Measurements from ENCODE around the gene CLPSL1. TPM values are rescaled to one million over a fixed set of nuclear protein-coding genes. Genes with fewer than 3 reads are reported as not detected.

The CLPSL1 gene, protein sequence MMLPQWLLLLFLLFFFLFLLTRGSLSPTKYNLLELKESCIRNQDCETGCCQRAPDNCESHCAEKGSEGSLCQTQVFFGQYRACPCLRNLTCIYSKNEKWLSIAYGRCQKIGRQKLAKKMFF
- total RNA-seq, result not detected in 2 replicates

DNA sequence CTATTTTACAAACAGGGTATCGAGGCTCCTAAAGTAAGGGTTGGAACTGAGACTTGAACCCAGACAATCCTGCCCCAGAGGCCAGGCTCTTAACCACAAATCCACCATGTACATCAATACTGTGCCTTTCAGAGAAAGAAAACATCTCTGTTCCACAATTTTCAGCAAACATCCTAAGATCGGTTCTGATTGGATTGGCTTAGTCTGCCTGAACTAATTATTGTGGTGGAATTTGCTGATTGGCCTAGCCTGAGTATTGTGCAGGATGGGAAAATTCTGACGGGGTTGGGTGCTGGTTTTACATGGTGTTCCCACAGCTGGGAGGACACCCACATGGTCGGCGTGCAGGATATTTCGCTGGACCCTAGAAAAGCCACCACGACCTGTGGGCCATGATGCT lies at the start of gene CLPSL1:
TSS of gene CLPSL1 (plus strand) at position 301 of the 400 bp plus-strand sequence. CDS start at position 393, 92 bp downstream.

DNA sequence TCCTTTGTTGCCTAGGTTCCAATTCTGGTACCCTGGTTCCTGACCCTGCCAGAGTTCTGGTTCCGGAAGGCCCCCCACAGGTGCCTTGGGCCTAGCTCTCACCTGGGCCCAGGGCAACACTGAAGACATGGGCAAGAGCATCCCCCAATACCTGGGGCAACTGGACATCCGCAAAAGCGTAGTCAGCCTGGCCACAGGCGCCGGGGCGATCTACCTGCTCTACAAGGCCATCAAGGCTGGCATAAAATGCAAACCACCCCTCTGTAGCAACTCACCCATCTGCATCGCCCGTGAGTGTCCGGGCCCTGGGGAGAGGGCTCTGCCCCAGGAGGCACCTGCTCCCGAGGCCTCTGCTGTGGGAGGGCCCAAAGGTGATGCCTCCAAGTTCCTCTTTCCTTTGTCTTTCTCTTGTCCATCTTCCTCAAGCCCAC lies 43.8 kb upstream of the CLPSL1 start, which contains the start of gene ARMC12:
TSS of gene ARMC12 (plus strand) at position 51 of the 431 bp plus-strand sequence. CDS start at position 128, 77 bp downstream.

DNA sequence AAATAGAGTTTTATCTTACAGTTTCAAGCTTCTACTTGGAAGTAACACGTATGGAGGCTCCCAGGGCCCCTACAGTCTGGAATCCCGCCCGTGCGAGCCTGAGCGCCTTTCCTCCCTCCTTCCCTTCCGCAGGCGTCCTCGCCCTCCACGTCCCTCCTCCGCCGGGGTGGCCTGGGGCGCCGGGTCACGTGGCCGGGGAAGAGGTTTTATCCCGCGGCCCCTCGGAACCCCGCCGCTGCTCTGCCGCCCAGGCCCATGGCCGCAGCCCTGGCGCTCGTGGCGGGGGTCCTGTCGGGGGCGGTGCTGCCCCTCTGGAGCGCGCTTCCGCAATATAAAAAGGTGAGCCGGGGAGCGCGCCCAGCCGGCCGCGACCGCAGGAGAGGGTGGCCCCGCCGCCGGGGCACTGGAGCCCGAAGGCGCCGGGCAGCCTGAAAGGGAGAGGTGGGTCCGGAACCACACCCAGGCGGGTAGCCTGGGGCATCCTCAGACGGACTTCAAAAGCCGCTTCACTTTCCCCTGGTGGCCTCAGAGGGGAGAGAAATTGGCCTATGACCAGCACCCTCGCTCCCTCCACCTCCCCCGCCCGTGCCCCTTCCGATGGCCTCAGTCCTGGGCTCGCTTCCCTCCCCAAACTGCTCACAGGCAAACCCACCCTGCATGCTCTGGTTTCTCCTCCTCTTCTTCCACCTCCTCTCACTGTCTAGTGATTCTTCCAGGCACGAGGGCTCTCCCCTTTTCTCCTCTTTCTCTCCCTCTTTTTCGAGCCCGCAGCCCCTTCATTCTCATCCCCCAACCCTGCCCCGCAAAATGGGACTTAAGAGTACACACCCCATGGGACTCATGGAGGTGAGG lies 4.2 kb upstream of the CLPSL1 start, which contains the start of gene CLPSL2:
TSS of gene CLPSL2 (plus strand) at position 235 of the 852 bp plus-strand sequence. CDS start at position 256, 21 bp downstream.

DNA sequence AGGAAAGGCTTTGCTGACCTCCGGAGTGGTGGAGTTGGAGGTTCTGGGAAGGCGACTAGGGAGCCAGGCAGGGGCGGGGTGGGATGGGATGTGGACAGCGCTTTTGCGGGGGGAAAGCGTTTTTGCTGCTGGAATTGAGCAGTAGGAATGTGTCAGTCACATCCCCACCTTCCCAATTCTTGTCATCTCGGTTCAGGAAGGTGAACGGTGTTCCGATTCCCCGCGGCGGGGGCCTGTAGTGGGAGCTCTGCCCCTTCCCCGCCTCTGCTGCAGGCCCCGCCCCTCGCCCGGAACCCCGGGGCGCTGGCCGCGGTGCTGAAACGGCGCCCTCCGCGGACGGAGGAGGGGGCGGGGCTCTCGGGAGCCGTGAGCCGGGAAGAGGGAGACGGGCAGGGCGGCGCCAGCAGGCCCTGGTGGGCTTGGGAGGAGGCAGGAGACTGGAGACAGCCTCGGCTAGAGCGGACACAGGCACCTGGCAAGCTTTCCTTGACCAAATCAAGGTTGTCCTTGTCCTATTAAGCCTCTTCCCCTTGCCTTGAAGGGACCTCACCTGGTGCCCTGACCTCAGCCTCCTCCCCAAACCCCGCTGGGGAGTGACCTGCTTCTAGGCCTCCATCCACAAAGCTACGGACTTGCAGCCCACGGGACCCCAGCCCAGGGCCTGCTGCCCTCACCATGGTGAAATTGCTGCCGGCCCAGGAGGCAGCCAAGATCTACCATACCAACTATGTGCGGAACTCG lies 24.3 kb downstream of the CLPSL1 start, which contains the start of gene LHFPL5:
TSS of gene LHFPL5 (plus strand) at position 357 of the 741 bp plus-strand sequence. CDS start at position 676, 319 bp downstream.

Other genes starting within 250 kb of the CLPSL1 start
- gene FKBP5, start 92.1 kb upstream of the CLPSL1 start, total RNA-seq, result 94.8 and 143 TPM in 2 replicates
- 0.13 and 3.9 TPM in 2 replicates for gene ARMC12, start 44.0 kb upstream of the CLPSL1 start, total RNA-seq
- gene CLPSL2, start 4.4 kb upstream of the CLPSL1 start, total RNA-seq, result not detected in 2 replicates
- gene CLPS, start 16.3 kb downstream of the CLPSL1 start, total RNA-seq, result not detected in 2 replicates
- gene LHFPL5, start 24.3 kb downstream of the CLPSL1 start, total RNA-seq, result not detected in 2 replicates
- 51.3 and 57.2 TPM in 2 replicates for gene SRPK1, start 140.1 kb downstream of the CLPSL1 start, total RNA-seq
- gene SLC26A8, start 243.6 kb downstream of the CLPSL1 start, total RNA-seq, result not detected in 2 replicates
- 38.9 and 64.9 TPM in 2 replicates for gene MAPK14, start 246.8 kb downstream of the CLPSL1 start, total RNA-seq